Colon (tissue), 2 donors: ENCODE results near the gene ZC3H6.

Experiments used
- FAIRE-seq: peaks from 2 replicates; lab custom pipeline; 2012; peaks lifted over from hg19 to GRCh38; lab: Jason Lieb, UNC
- donor health status: control.
- donor health status: control.

ZC3H6 gene

DNA sequence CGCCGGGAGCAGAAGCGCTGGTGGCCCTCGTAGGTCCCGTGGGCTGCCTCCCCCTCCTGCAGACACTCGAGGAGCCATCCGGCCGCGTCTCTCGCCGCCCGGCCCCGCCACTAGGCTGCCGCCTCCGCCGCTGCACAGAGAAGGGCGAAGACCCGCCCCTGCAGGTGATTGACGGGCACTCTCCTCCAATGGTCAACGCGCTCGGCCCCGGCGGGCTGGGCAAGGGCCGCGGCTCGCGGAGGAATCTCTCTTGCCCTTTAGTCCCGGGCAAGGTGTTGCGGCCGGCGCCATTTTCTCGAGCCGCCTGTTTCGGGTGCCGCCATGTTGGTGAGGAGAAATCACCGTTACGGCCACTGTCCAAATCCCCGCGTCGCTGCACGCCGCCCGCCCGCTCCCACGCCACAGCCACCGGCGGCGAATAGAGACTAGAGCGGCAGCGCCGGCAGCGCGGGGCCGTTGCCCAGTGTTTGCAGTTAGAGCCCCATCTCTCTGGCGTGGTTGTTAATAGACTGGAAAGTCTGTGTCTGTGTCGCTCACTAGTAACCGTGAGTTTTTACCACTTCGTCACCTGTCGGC lies at the start of gene ZC3H6:
Gene ZC3H6 (plus strand): TSS at position 287 of the 576 bp plus-strand sequence. CDS start 398 bp downstream, outside the sequence.
- FAIRE-seq = peak; percentile 18

GRCh38 chr2:112229348-112229747 lies 46.0 kb upstream of the ZC3H6 start:
- no peak for FAIRE-seq

DNA sequence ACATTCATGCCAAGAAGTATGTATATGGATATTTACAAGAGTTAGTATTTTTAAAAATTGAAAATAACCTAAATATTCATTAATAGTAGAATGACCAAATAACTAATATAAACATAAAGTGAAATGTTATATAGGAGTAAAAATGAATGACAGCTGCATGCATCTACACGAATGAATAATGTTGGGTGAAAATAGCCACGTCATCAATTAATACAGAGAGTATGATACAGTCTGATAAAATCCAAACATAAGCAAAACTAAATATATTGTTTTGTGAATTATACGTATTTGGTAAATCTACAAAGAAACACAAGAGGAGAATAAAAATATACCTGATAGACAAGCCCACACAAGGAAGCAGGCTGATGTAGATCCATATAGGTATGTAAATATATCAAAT lies 45.0 kb upstream of the ZC3H6 start:
- no peak for FAIRE-seq

- no peak for FAIRE-seq
Measured at GRCh38 chr2:112239862-112240261, 35.5 kb upstream of the ZC3H6 start.

DNA sequence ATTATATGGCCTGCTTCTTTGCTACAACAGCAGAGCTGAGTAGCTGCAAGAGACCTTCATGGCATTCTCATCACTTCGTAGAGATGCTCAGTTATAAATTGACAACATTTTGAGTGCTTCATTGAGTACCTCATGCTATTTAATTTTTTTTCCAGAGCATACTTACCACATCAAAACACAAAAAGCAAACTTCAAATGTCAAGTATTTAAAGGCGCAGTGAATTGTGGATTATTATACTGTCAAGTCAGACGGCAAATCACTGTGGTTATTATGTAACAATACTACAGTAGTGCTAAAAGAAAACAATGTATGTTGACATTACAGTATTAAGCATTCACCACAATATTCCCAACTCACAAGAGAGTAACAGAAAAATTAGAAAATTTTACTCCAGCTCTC lies 33.0 kb upstream of the ZC3H6 start:
- no peak for FAIRE-seq

DNA sequence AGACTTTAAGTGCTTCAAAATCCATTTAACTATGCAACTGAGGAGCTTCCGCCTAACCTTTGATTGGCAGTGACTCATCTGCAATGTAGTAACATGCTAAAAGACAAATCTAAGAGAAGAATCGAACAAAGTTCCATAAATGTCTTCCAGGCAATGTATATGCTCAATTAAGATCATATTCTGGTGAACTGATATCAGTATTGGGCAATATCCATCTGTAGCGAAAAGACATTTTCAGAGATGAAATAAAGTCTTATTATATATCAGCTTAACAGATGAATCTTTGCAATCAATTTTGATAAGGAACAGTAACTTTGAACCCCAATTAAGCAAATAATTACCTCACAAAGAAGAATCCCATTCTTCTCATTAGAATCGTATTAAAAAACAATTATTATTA lies 32.2 kb upstream of the ZC3H6 start:
- no peak for FAIRE-seq

GRCh38 chr2:112244854-112245253 lies 30.5 kb upstream of the ZC3H6 start:
- no peak for FAIRE-seq

GRCh38 chr2:112251271-112251670 lies 24.1 kb upstream of the ZC3H6 start:
- FAIRE-seq = no peak

DNA sequence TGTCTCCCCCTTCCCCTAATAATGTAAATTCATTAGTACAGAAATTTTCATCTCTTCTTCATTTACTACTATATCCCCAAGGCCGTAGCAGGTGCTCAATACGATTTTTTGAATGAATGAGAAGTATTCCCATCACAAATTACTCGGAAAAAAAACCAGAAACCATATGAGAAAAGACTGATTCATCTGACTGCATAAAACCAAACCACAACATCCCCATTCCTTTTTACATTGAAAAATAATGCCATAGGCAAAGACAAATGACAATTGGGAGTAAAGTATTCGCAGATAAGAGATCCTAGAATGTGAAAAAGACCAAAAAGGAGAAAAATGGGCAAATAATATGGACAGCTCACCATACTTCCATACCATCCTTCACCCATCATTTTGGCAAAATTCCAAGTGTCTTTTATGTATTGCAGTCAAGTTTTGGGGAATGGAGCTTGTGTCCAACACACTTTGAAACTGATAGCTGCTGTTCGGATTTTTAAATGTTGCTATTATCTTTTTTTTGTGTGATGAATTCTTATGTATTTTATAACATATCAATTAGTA lies 22.1 kb upstream of the ZC3H6 start:
- no peak for FAIRE-seq

GRCh38 chr2:112254466-112255240 lies 20.7 kb upstream of the ZC3H6 start, which contains the start of gene ZC3H8:
Gene ZC3H8 (minus strand): TSS chr2:112255042. CDS start chr2:112254981, 61 bp downstream.
- no peak for FAIRE-seq

GRCh38 chr2:112255875-112256274 lies 19.5 kb upstream of the ZC3H6 start:
- FAIRE-seq = no peak

GRCh38 chr2:112256654-112257053 lies 18.7 kb upstream of the ZC3H6 start:
- FAIRE-seq = no peak

GRCh38 chr2:112257575-112257974 lies 17.8 kb upstream of the ZC3H6 start:
- no peak for FAIRE-seq

GRCh38 chr2:112259509-112260294 lies 15.7 kb upstream of the ZC3H6 start:
- FAIRE-seq = no peak

DNA sequence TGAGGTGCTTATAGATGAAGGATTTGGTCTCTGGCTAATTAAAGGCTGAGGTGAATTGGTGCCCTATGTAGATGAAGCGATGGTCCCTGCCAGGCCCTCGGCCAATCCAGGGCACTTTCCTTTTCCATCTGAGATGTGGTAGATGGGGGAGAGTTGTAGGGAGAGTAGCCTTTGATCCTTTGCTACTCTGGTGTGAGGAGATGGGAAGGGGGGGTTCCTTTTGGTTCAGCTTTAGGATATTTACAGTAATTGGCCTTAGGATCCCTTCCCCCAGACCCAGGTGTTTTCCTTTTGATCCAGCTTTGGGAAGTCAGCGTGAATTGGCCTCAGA lies 15.1 kb upstream of the ZC3H6 start:
- no peak for FAIRE-seq

DNA sequence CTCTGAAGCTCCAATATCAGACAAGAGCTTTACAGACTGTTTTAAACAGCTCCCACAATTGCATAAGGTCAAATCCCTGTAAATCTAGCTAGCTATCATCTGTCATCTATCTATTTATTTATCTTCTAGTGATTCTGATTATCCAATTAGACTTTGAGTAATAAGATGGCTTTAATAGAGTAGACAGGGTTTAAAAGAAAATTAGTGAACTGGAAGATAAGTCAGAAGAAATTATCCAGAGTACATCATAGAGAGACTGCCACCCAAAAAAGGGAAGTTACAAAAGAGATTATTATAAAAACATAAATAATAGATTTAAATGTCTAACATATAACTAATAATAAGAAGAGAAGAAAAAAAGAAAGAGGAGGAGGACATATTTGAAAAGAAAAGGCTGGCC lies 12.5 kb upstream of the ZC3H6 start:
- no peak for FAIRE-seq

- no peak for FAIRE-seq
Measured at GRCh38 chr2:112268547-112268946, 6.8 kb upstream of the ZC3H6 start.

GRCh38 chr2:112272669-112273068 lies 2.7 kb upstream of the ZC3H6 start:
- no peak for FAIRE-seq

DNA sequence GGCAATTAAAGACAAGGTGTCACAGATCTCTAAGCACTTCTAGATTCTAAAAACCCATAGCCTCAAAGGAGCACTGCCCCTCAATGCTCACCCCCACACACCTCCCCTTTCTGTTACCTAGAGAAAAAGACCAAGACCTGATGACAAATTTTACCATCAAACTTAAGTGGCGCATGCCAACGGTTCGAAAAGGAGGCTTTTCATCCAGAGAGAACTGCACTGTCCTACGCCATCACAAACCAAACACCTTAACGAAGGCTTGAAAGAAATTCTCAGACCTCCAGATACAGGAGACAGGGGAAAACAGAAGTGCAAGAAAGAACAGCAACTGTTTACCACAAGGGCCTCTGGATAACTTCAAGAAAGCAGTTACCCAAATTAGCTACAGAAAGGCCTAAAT lies 2.0 kb upstream of the ZC3H6 start:
- no peak for FAIRE-seq

- no peak for FAIRE-seq
Measured at GRCh38 chr2:112275887-112276773, 733 bp downstream of the ZC3H6 start.

DNA sequence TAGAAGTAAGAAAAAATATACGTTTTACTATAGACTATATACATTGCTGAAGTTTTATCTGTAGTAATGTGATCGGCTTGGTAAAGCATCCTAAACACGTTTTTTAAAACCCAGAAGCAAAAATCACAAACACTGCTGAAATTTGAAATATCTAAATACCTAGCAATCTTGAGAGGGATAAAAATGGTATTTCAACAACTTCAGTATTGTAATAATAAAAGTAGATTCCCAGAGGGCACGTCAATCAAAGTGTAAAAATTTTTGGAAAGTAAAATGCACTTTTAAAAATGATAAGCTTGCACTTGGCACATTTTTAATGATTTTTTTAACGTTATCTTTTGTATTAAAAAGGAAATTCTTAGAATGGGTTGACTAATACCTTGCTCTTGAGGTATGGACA lies 1.6 kb downstream of the ZC3H6 start:
- FAIRE-seq = no peak
